GM12878 (cell line): ENCODE data around the gene WNT9A.

ENCODE experiments used
- BRCA1 ChIP-seq: IDR thresholded peaks from 2 replicates; pipeline ENCODE4 v1.6.1; 2011; ENCODE audit warnings: low read depth, low read length, improper control_type of control experiment
- CTCF ChIP-seq, 3 experiments: IDR thresholded peaks in 2 of 3; conservative IDR thresholded peaks in 1 of 3; 2 replicates each; pipeline ENCODE4 v1.5.1; 2011; ENCODE audit warnings: low read depth in 3 of 3, low read length in 3 of 3, mild to moderate bottlenecking in 3 of 3, control low read depth in 2 of 3, moderate library complexity in 2 of 3, inconsistent platforms in 1 of 3, mixed read lengths in 1 of 3; ENCODE audit not compliant: control insufficient read depth in 2 of 3, insufficient read depth in 1 of 3; ENCODE audit errors: extremely low read depth in 1 of 3
- EP300 ChIP-seq, 2 experiments: fragments of 150-350 bp in 1 of 2; IDR thresholded peaks; 2 replicates each; pipeline ENCODE4 v1.6.1; 2011 to 2012; ENCODE audit warnings: low read depth in 2 of 2, low read length in 2 of 2, borderline replicate concordance in 1 of 2, improper control_type of control experiment in 1 of 2, inconsistent platforms in 1 of 2; ENCODE audit not compliant: control insufficient read depth in 1 of 2
- HDAC6 ChIP-seq: fragments of 200-600 bp; sonication (generic); IDR thresholded peaks from one replicate; pipeline ENCODE4 v1.8.0; 2017; ENCODE audit warnings: antibody characterized with exemption; ENCODE audit not compliant: unreplicated experiment
- ZNF274 ChIP-seq: IDR thresholded peaks from one replicate; pipeline ENCODE4 v1.8.0; 2011; ENCODE audit not compliant: insufficient read length, insufficient read depth

GRCh38 chr1:227906550-227907071 is 41.1 kb downstream of the WNT9A start:
- TF ChIP-seq CTCF (IDR thresholded peaks at IDR 0.05 in 2 of 3, conservative IDR thresholded peaks at IDR 0.05 in 1 of 3; ENCODE audit: control insufficient read depth in 2 of 3, extremely low read depth in 1 of 3, insufficient read depth in 1 of 3, low read depth in 3 of 3, low read length in 3 of 3) (no peak), BRCA1 (no peak), HDAC6 (no peak), ZNF274 (no peak), EP300 (IDR thresholded peaks at IDR 0.05; ENCODE audit: borderline replicate concordance in 1 of 2, control insufficient read depth in 1 of 2, low read depth in 2 of 2, low read length in 2 of 2) (no peak)
